Stimulated activated memory B cell treated with anti-CD40 and anti-IgM and Interleukin-4, amounts not matched to agents 10 μg/mL and 1 μg/mL and 100 μg/mL, for 72 hours (primary cell): ENCODE results near the gene MBD5.
"Not testable (repeated sequence)": the region's sequence is repeated elsewhere in the genome, so short reads cannot be mapped to it uniquely, and the experiment has no call there.

Experiments
- ATAC-seq: fragments of 150-1000 bp; cut with Tn5 transposase; 2 replicates; pipeline ENCODE4 v1.10.0; 2021
- H3K27ac Mint-ChIP-seq: one replicate; pipeline ENCODE4 v1.8.0; 2022; ENCODE audit warnings: mild to moderate bottlenecking, mixed read lengths
- H3K27me3 Mint-ChIP-seq: one replicate; pipeline ENCODE4 v1.8.0; 2022; ENCODE audit warnings: mixed read lengths
- H3K36me3 Mint-ChIP-seq: one replicate; pipeline ENCODE4 v1.8.0; 2022; ENCODE audit warnings: mixed read lengths
- H3K4me1 Mint-ChIP-seq: one replicate; pipeline ENCODE4 v1.8.0; 2022; ENCODE audit warnings: mixed read lengths
- H3K4me3 Mint-ChIP-seq: one replicate; pipeline ENCODE4 v1.8.0; 2022; ENCODE audit warnings: mild to moderate bottlenecking, moderate library complexity, mixed read lengths
- H3K9me3 Mint-ChIP-seq: one replicate; pipeline ENCODE4 v1.8.0; 2022; ENCODE audit warnings: mixed read lengths

MBD5 gene

GRCh38 chr2:148543088-148543540 is 522.2 kb downstream of the MBD5 start:
- ATAC-seq, H3K4me3 Mint-ChIP-seq, H3K27ac Mint-ChIP-seq, H3K36me3 Mint-ChIP-seq, H3K9me3 Mint-ChIP-seq, H3K27me3 Mint-ChIP-seq: not testable (repeated sequence)
- H3K4me1 Mint-ChIP-seq: peaks cover 16% of the 10 kb centered on the region

GRCh38 chr2:148545390-148546256 is 524.7 kb downstream of the MBD5 start:
- no peak for ATAC-seq
- Mint-ChIP-seq H3K9me3 (no peaks in the 10 kb centered on the region), H3K4me1 (peaks cover 12% of the 10 kb centered on the region), H3K27me3 (no peaks in the 10 kb centered on the region), H3K27ac (no peak overlapping the region), H3K36me3 (no peaks in the 10 kb centered on the region), H3K4me3 (no peak overlapping the region)

- H3K27me3 Mint-ChIP-seq: no peaks in the 10 kb centered on the region
- no peaks in the 10 kb centered on the region for H3K9me3 Mint-ChIP-seq
- no peak overlapping the region for H3K4me3 Mint-ChIP-seq
- H3K36me3 Mint-ChIP-seq: no peaks in the 10 kb centered on the region
- no peak overlapping the region for H3K27ac Mint-ChIP-seq
- no peak for ATAC-seq
- peaks cover 8% of the 10 kb centered on the region for H3K4me1 Mint-ChIP-seq
These were observed 525.4 kb downstream of the MBD5 start for GRCh38 chr2:148546270-148546669.

GRCh38 chr2:148548716-148549400 is 528.0 kb downstream of the MBD5 start:
- H3K4me3 Mint-ChIP-seq: no peak overlapping the region
- no peaks in the 10 kb centered on the region for H3K36me3 Mint-ChIP-seq
- H3K27ac Mint-ChIP-seq: no peak overlapping the region
- no peaks in the 10 kb centered on the region for H3K9me3 Mint-ChIP-seq
- no peak for ATAC-seq
- peaks cover 8% of the 10 kb centered on the region for H3K4me1 Mint-ChIP-seq
- H3K27me3 Mint-ChIP-seq: no peaks in the 10 kb centered on the region

- H3K27me3 Mint-ChIP-seq: peaks cover 1% of the 10 kb centered on the region
- H3K27ac Mint-ChIP-seq: no peak overlapping the region
- ATAC-seq: peak; percentile 28
- H3K4me3 Mint-ChIP-seq: no peak overlapping the region
- no peaks in the 10 kb centered on the region for H3K36me3 Mint-ChIP-seq
- no peaks in the 10 kb centered on the region for H3K4me1 Mint-ChIP-seq
- no peaks in the 10 kb centered on the region for H3K9me3 Mint-ChIP-seq
These were observed 531.9 kb downstream of the MBD5 start for GRCh38 chr2:148552675-148553331.

- H3K27me3 Mint-ChIP-seq: peaks cover 7% of the 10 kb centered on the region
- no peak overlapping the region for H3K4me3 Mint-ChIP-seq
- H3K27ac Mint-ChIP-seq: no peak overlapping the region
- no peaks in the 10 kb centered on the region for H3K4me1 Mint-ChIP-seq
- no peak for ATAC-seq
- H3K36me3 Mint-ChIP-seq: peaks cover 4% of the 10 kb centered on the region
- peaks cover 4% of the 10 kb centered on the region for H3K9me3 Mint-ChIP-seq
These were observed 532.5 kb downstream of the MBD5 start for GRCh38 chr2:148553332-148553887.

GRCh38 chr2:148554459-148555247 is 533.8 kb downstream of the MBD5 start:
- Mint-ChIP-seq H3K27ac (no peak overlapping the region), H3K4me1 (no peaks in the 10 kb centered on the region), H3K36me3 (peaks cover 8% of the 10 kb centered on the region), H3K9me3 (peaks cover 7% of the 10 kb centered on the region), H3K4me3 (no peak overlapping the region), H3K27me3 (peaks cover 13% of the 10 kb centered on the region)
- ATAC-seq: no peak

- H3K36me3 Mint-ChIP-seq: peaks cover 8% of the 10 kb centered on the region
These were observed 534.9 kb downstream of the MBD5 start for GRCh38 chr2:148555622-148556294.

GRCh38 chr2:148557844-148558436 is 537.0 kb downstream of the MBD5 start:
- Mint-ChIP-seq H3K4me1 (no peaks in the 10 kb centered on the region), H3K36me3 (peaks cover 8% of the 10 kb centered on the region), H3K27ac (no peak overlapping the region), H3K4me3 (no peak overlapping the region), H3K9me3 (peaks cover 7% of the 10 kb centered on the region), H3K27me3 (peaks cover 13% of the 10 kb centered on the region)
- no peak for ATAC-seq

More at GRCh38 chr2:148555622-148556294, 534.9 kb downstream of the MBD5 start:
- Mint-ChIP-seq H3K27ac (no peak overlapping the region), H3K4me1 (no peaks in the 10 kb centered on the region), H3K27me3 (peaks cover 13% of the 10 kb centered on the region), H3K9me3 (peaks cover 7% of the 10 kb centered on the region), H3K4me3 (no peak overlapping the region)
- ATAC-seq: no peak

- no peak for ATAC-seq
- Mint-ChIP-seq H3K4me3 (no peak overlapping the region), H3K9me3 (peaks cover 7% of the 10 kb centered on the region), H3K36me3 (peaks cover 8% of the 10 kb centered on the region), H3K4me1 (no peaks in the 10 kb centered on the region), H3K27ac (no peak overlapping the region), H3K27me3 (peaks cover 13% of the 10 kb centered on the region)
These were observed 539.6 kb downstream of the MBD5 start for GRCh38 chr2:148560496-148560895.

- no peak overlapping the region for H3K27ac Mint-ChIP-seq
- no peak for ATAC-seq
- peaks cover 7% of the 10 kb centered on the region for H3K9me3 Mint-ChIP-seq
- peaks cover 8% of the 10 kb centered on the region for H3K36me3 Mint-ChIP-seq
- H3K4me1 Mint-ChIP-seq: no peaks in the 10 kb centered on the region
- peaks cover 20% of the 10 kb centered on the region for H3K27me3 Mint-ChIP-seq
- no peak overlapping the region for H3K4me3 Mint-ChIP-seq
These were observed 540.5 kb downstream of the MBD5 start for GRCh38 chr2:148561389-148561788.

GRCh38 chr2:148565272-148565894 is 544.5 kb downstream of the MBD5 start:
- Mint-ChIP-seq H3K36me3 (no peaks in the 10 kb centered on the region), H3K4me1 (no peaks in the 10 kb centered on the region), H3K4me3 (no peak overlapping the region), H3K9me3 (no peaks in the 10 kb centered on the region), H3K27me3 (peaks cover 19% of the 10 kb centered on the region), H3K27ac (no peak overlapping the region)
- no peak for ATAC-seq
